GM19238 (cell line): Measurements from ENCODE around the gene PDIA4.
A peak's percentile ranks its signal among the peaks of the same experiment; 100 is the strongest.
"Not testable (repeated sequence)": the region's sequence is repeated elsewhere in the genome, so short reads cannot be mapped to it uniquely, and the experiment has no call there.

Source experiments
- DNase-seq: peaks from one replicate; pipeline ENCODE4 v3.0.0; 2011; ENCODE audit warnings: low spot score; ENCODE audit not compliant: insufficient read length

The PDIA4 gene

GRCh38 chr7:149031353-149031910 is 3.1 kb upstream of the PDIA4 start:
- DNase-seq, result no peak

- DNase-seq, result not testable (repeated sequence)
Measured at GRCh38 chr7:149030439-149030838, 2.1 kb upstream of the PDIA4 start.

GRCh38 chr7:149027611-149028345 is 527 bp downstream of the PDIA4 start:
- DNase-seq, result no peak

DNA sequence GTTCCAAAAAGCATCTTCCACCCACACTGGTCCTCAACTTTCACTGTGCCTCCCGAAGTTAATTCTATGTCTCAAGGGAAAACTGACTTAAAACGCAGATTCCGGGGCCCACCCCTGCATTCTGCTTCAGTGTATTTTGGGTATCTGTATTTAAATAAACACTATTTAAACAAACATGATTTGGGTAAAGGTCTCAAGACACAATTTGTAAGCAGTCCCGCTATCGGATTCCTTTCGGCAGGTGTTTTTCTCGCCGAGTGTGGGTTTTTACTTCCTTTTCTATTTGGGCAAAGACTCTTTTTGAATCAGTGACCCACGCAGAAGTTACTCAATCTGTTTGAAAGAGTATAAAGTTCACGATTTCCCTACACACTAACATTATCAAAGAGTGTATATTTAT is 1.2 kb downstream of the PDIA4 start:
- DNase-seq, result peak; percentile 23

GRCh38 chr7:149023662-149024061 is 4.6 kb downstream of the PDIA4 start:
- no peak for DNase-seq

DNA sequence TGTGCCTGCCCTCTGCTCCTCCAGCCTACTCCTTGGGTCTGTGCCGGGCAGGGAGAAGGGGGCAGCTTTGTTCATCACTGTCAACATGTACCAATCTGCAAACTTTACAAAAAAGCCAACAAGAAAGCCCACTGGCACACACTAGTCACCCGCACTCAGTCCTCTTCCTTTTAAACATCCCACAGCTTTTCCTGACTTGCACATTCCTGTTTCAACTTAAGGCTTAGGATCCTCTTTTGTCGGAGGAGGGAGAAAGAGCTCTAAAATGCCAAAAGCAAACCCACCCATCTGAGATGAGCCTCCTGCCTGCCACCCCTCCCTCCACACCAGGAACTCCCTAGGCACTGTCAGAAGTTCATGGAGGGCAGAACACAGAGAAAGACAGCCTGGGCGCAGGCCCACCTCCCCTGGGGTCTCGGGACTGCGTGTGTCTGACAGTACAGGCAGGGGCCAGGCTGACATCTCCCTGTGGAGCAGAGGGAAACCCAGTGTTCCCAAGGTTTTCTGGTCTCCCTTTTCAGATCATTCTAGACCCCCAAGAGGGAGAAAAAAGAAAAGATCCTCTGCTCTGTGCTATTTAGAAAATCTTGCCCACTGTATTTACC is 5.4 kb downstream of the PDIA4 start:
- no peak for DNase-seq

- no peak for DNase-seq
Measured at GRCh38 chr7:149021725-149022062, 6.6 kb downstream of the PDIA4 start.

GRCh38 chr7:149020483-149020882 is 7.8 kb downstream of the PDIA4 start:
- no peak for DNase-seq

DNA sequence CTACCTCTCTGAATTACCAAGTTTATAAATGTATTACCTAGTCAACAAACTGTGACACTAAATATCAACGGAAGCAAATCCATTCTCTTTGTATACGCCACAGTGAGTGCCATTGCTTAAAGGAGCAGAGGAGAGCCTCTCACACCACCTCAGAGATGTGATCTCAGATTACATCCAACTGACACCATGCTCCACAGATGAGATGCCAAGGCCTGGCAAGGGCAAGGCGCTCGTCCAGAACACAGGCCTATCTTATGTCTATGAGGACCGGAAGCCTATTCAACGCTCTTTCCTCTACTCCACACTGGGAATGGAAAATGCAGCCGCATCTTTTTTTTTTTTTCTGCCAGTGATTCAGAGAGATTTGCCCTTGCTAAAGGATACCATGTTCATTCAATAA is 11.4 kb downstream of the PDIA4 start:
- no peak for DNase-seq

DNA sequence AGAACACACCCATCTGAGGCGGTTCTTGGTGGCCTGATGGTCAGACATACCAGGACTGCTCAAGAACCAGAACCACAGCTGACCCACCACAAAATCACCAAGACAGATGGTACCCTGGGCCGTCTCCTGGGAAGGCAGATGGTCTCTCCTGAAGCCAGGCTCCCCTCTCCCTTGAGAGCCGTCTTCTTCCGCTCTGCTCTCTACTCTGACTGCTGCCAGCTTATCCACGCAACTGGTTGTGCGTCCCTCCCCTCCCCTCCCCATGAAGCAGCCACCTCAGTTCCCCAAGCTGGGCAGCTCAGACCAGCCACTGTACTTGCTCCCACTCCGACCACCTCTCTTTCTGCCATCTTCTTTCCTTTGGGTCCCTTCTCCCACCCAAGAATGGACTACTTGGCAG is 14.0 kb downstream of the PDIA4 start:
- DNase-seq, result no peak

GRCh38 chr7:149013876-149014275 is 14.4 kb downstream of the PDIA4 start:
- DNase-seq, result no peak

DNA sequence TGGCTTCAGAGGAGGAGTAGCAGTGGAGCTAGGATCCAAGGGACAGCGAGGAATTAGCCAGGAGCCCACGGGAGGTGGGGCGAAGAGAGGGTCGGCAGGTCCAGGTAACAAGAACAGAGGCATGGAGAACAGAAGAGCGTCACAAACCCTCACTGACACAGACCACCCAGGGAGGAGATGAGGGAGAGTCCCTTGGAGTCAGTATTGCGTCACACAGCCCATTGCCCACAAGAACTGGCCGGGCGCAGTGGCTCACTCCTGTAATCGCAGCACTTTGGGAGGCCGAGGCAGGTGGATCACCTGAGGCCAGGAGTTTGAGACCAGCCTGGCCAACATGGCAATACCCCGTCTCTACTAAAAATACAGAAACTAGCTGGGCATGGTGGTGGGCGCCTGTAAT is 15.6 kb downstream of the PDIA4 start:
- not testable (repeated sequence) for DNase-seq

DNA sequence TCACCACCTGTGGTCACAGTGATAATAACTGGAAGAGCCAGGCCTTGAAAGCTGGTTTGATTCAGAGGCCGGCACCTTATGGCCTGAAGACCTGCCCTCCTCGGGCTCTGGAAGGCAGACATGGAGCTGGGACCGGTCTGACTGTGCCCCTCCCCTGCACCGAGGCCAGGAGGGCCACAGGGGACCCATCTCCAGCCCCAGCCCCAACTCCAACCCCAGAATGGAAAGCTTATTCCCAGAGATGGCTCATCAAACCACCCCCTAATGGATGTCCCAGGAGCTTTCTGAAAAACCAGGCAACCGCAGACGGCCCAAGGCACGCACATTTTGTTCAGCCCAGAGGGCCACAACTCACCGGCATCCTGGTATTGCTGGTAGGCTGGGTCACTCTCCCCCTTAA is 16.8 kb downstream of the PDIA4 start:
- no peak for DNase-seq

GRCh38 chr7:149010451-149010850 is 17.9 kb downstream of the PDIA4 start:
- no peak for DNase-seq

- DNase-seq, result no peak
Measured at GRCh38 chr7:149009527-149009926, 18.8 kb downstream of the PDIA4 start.

GRCh38 chr7:149007611-149008010 is 20.7 kb downstream of the PDIA4 start:
- no peak for DNase-seq

DNA sequence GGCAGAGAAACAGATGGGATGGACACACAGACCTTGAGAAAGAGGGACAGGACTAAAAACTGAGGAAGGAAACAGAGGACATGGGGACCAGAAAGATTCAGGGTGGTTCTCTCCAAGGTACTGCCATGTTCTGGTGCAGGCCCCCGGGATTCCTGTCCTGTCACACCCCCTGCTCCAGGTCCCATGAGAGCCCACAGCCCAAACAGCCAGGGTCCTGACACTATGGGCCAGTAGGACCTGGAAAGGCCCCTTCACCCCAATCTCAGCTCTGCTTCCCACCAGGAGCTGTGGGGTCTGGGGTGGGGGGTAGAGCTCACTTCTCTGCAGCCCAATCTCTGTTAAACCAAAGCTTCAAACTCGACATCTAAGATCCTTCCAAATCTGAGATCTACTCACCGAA is 21.2 kb downstream of the PDIA4 start:
- DNase-seq, result no peak

- no peak for DNase-seq
Measured at GRCh38 chr7:149006345-149006725, 22.0 kb downstream of the PDIA4 start.

DNA sequence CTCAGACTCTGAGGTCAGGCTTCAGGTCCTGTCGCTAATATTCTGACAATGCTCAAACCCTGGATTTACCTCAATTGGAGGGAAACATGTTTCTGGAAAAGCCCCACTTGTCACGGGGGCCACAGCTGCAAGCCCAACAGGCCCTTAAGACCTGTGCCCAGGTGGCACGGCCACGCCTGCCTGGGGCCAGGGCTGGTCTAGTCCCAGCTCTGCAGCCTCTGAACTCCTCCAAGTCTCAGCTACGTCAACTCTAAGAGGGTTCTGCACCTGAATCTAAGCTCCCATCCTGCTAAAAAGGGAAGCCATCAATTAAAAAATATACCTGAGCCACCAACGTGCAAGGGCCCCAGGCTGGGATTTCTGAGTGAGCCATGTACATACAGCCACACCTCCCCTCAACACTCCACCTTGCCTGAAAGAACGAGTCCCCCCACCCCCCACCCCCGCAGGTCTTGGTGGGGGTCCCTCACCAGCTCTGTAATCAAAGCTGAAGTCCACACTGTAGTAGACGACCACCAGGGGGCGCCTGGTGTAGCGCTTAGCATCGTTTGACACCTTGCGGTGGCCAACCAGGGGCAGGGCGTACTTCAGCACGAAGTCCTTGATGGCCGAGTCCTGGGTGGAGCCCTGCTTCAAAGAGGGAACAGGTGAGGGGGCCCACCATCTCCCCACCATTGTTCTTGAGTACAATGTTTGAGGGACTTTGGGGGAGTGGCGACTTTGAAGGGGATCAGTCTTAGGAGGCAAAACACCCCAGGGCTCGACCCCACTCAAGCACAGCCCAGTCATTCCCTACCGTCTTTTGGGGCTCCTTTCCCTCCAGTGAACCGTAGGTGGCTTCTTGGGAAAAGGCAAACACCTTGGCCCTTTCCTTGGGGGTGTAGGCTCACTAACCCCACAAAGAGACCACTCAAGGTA is 22.6 kb downstream of the PDIA4 start:
- peak; percentile 54 for DNase-seq

GRCh38 chr7:149004405-149005370 is 23.6 kb downstream of the PDIA4 start:
- no peak for DNase-seq
